Choroid plexus epithelial cell (primary cell): ENCODE data around the gene CELSR2.
A peak's percentile ranks its signal among the peaks of the same experiment; 100 is the strongest.
"Not testable (repeated sequence)": the region's sequence is repeated elsewhere in the genome, so short reads cannot be mapped to it uniquely, and the experiment has no call there.

ENCODE experiments used
- DNase-seq: peaks from one replicate; pipeline ENCODE4 v3.0.0-alpha.2; 2010; ENCODE audit warnings: low read depth
- H3K4me3 ChIP-seq: 2 replicates; pipeline ENCODE4 v1.5.1; 2011; ENCODE audit warnings: low read depth, mild to moderate bottlenecking, control low read depth, low read length, moderate library complexity
- TF ChIP-seq, protein P1 (sequence below): conservative IDR thresholded peaks from 2 replicates; pipeline ENCODE4 v1.5.1; 2011; ENCODE audit warnings: low read depth, mild to moderate bottlenecking, control low read depth, inconsistent platforms, low read length, moderate library complexity

Gene CELSR2

DNA sequence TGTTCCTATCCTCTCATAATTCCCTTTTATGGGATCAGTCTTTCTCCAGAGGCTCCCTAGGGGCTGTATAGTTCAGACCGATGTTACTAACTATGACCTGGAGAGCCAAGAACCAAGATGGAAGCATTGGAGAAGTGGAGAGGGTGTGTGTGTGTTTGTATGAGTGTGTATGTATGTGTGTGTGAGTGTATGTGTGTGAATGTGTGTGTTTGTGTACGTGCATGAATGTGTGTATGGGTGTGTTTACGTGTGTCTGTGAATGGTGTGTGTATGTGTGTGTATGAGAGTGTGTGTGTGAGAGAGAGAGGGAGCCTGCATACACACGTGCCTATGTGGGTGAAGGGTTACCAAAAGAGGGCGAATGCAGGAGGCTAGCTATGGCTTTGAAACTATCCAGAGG lies 52.5 kb downstream of the CELSR2 start:
- DNase-seq, result no peak
- H3K4me3 ChIP-seq, result no peak overlapping the region
- TF ChIP-seq, protein P1, sequence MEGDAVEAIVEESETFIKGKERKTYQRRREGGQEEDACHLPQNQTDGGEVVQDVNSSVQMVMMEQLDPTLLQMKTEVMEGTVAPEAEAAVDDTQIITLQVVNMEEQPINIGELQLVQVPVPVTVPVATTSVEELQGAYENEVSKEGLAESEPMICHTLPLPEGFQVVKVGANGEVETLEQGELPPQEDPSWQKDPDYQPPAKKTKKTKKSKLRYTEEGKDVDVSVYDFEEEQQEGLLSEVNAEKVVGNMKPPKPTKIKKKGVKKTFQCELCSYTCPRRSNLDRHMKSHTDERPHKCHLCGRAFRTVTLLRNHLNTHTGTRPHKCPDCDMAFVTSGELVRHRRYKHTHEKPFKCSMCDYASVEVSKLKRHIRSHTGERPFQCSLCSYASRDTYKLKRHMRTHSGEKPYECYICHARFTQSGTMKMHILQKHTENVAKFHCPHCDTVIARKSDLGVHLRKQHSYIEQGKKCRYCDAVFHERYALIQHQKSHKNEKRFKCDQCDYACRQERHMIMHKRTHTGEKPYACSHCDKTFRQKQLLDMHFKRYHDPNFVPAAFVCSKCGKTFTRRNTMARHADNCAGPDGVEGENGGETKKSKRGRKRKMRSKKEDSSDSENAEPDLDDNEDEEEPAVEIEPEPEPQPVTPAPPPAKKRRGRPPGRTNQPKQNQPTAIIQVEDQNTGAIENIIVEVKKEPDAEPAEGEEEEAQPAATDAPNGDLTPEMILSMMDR, result no peak

- TF ChIP-seq, protein P1, result no peak
- H3K4me3 ChIP-seq, result no peak overlapping the region
- no peak for DNase-seq
Observed at GRCh38 chr1:109304226-109304920, 55.0 kb downstream of the CELSR2 start.

GRCh38 chr1:109305991-109306390 lies 56.7 kb downstream of the CELSR2 start:
- H3K4me3 ChIP-seq, result not testable (repeated sequence)
- peak; percentile 19 for DNase-seq

GRCh38 chr1:109306832-109307273 lies 57.5 kb downstream of the CELSR2 start, which contains the start of gene MYBPHL:
MYBPHL (minus strand) TSS chr1:109307011; CDS start chr1:109306991, 20 bp downstream.
- no peak for DNase-seq
- TF ChIP-seq, protein P1, result no peak
- no peak within 1 kb of the TSS for H3K4me3 ChIP-seq

- no peak for DNase-seq
- no peak overlapping the region for H3K4me3 ChIP-seq
- TF ChIP-seq, protein P1, result no peak
Observed at GRCh38 chr1:109307274-109308021, 58.1 kb downstream of the CELSR2 start.

- DNase-seq, result no peak
- TF ChIP-seq, protein P1, result no peak
Observed at GRCh38 chr1:109309347-109309746, 60.0 kb downstream of the CELSR2 start.

GRCh38 chr1:109312246-109312645 lies 62.9 kb downstream of the CELSR2 start:
- TF ChIP-seq, protein P1, result no peak
- no peak for DNase-seq
- no peak overlapping the region for H3K4me3 ChIP-seq

More at GRCh38 chr1:109309347-109309746, 60.0 kb downstream of the CELSR2 start:
- H3K4me3 ChIP-seq, result no peak overlapping the region
